ENCODE data around the gene MAD2L1BP.

- TF ChIP-seq, protein P1, sequence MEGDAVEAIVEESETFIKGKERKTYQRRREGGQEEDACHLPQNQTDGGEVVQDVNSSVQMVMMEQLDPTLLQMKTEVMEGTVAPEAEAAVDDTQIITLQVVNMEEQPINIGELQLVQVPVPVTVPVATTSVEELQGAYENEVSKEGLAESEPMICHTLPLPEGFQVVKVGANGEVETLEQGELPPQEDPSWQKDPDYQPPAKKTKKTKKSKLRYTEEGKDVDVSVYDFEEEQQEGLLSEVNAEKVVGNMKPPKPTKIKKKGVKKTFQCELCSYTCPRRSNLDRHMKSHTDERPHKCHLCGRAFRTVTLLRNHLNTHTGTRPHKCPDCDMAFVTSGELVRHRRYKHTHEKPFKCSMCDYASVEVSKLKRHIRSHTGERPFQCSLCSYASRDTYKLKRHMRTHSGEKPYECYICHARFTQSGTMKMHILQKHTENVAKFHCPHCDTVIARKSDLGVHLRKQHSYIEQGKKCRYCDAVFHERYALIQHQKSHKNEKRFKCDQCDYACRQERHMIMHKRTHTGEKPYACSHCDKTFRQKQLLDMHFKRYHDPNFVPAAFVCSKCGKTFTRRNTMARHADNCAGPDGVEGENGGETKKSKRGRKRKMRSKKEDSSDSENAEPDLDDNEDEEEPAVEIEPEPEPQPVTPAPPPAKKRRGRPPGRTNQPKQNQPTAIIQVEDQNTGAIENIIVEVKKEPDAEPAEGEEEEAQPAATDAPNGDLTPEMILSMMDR (IDR thresholded peaks at IDR 0.05): no peak
- TF ChIP-seq EP300 (IDR thresholded peaks at IDR 0.05) (no peak), POLR2AphosphoS5 (IDR thresholded peaks at IDR 0.05) (peak; percentile 80), POLR2A (IDR thresholded peaks at IDR 0.05) (peak; percentile 47 to 54)
Measured at GRCh38 chr6:43629505-43630300, 5.9 kb upstream of the MAD2L1BP start.

Measured in gastroesophageal sphincter (tissue), 3 donors.